GM21576 (cell line): ENCODE results near the gene ZNF91.
"Not testable (repeated sequence)": the region's sequence is repeated elsewhere in the genome, so short reads cannot be mapped to it uniquely, and the experiment has no call there.

Experiments
- ATAC-seq: cut with Tn5 transposase; IDR thresholded peaks from one replicate; pipeline ENCODE4 v1.9.1; 2021; ENCODE audit warnings: mild to moderate bottlenecking, moderate library complexity; ENCODE audit not compliant: unreplicated experiment

ZNF91 gene

GRCh38 chr19:23321403-23321802 is 73.9 kb downstream of the ZNF91 start:
- not testable (repeated sequence) for ATAC-seq

- ATAC-seq = not testable (repeated sequence)
Measured at GRCh38 chr19:23319571-23319970, 75.7 kb downstream of the ZNF91 start.

GRCh38 chr19:23318941-23319340 is 76.3 kb downstream of the ZNF91 start:
- ATAC-seq = not testable (repeated sequence)

- no peak for ATAC-seq
Measured at GRCh38 chr19:23318143-23318542, 77.1 kb downstream of the ZNF91 start.

- no peak for ATAC-seq
Measured at GRCh38 chr19:23315286-23315685, 80.0 kb downstream of the ZNF91 start.

GRCh38 chr19:23314505-23315251 is 80.6 kb downstream of the ZNF91 start:
- ATAC-seq = no peak

GRCh38 chr19:23313196-23313595 is 82.1 kb downstream of the ZNF91 start:
- ATAC-seq = no peak

- no peak for ATAC-seq
Measured at GRCh38 chr19:23312515-23312914, 82.8 kb downstream of the ZNF91 start.

- no peak for ATAC-seq
Measured at GRCh38 chr19:23311551-23311950, 83.7 kb downstream of the ZNF91 start.

- no peak for ATAC-seq
Measured at GRCh38 chr19:23310729-23311211, 84.5 kb downstream of the ZNF91 start.

- ATAC-seq = no peak
Measured at GRCh38 chr19:23309926-23310325, 85.3 kb downstream of the ZNF91 start.

GRCh38 chr19:23305555-23305954 is 89.7 kb downstream of the ZNF91 start:
- no peak for ATAC-seq

GRCh38 chr19:23304238-23304637 is 91.0 kb downstream of the ZNF91 start:
- no peak for ATAC-seq

GRCh38 chr19:23294141-23294540 is 101.1 kb downstream of the ZNF91 start:
- no peak for ATAC-seq

GRCh38 chr19:23289966-23290365 is 105.3 kb downstream of the ZNF91 start:
- not testable (repeated sequence) for ATAC-seq
